ENCODE results near the gene RMND5A. TPM values are rescaled to one million over a fixed set of nuclear protein-coding genes. Genes with fewer than 3 reads are reported as not detected.
A peak's percentile ranks its signal among the peaks of the same experiment; 100 is the strongest.

RMND5A gene
- polyA plus RNA-seq, 1 donor from 2014 or later, result 36.3 TPM

- no peaks in the 10 kb centered on the region for H3K79me2 ChIP-seq (replicated peaks; ENCODE audit: insufficient read depth, low read length)
- H3K9me3 ChIP-seq (ENCODE audit: low read length), result no peaks in the 10 kb centered on the region
- no peaks in the 10 kb centered on the region for H3F3A ChIP-seq (ENCODE audit: insufficient read depth, low read length, poor library complexity, severe bottlenecking)
- H3K9ac ChIP-seq (ENCODE audit: low read length), result no peak overlapping the region
- no peaks in the 10 kb centered on the region for H4K20me1 ChIP-seq (ENCODE audit: insufficient read depth)
- no peak overlapping the region for H3K4me3 ChIP-seq (ENCODE audit: low read length)
- no peak overlapping the region for H2AFZ ChIP-seq (ENCODE audit: low read depth, low read length)
- no peaks in the 10 kb centered on the region for H3K36me3 ChIP-seq (ENCODE audit: insufficient read depth, low read length)
- TF ChIP-seq POLR2AphosphoS5 (IDR thresholded peaks at IDR 0.05) (no peak), CTCF (IDR thresholded peaks at IDR 0.05; ENCODE audit: poor library complexity, severe bottlenecking) (no peak), SMC3 (conservative IDR thresholded peaks at IDR 0.05; ENCODE audit: poor library complexity) (no peak), TAF1 (IDR thresholded peaks at IDR 0.05; ENCODE audit: low read depth) (no peak)
- no peak overlapping the region for H3K27ac ChIP-seq (ENCODE audit: low read length)
- no peaks in the 10 kb centered on the region for H3K27me3 ChIP-seq (ENCODE audit: insufficient read depth, low read depth, low read length)
- H3K9me2 ChIP-seq (ENCODE audit: insufficient read depth, low read length), result no peaks in the 10 kb centered on the region
- no peak overlapping the region for H3K4me2 ChIP-seq (ENCODE audit: low read length)
Observed at GRCh38 chr2:86806059-86806857, 86.2 kb downstream of the RMND5A start.

GRCh38 chr2:86807133-86807467, 87.0 kb downstream of the RMND5A start:
- no peaks in the 10 kb centered on the region for H3K27me3 ChIP-seq (ENCODE audit: insufficient read depth, low read depth, low read length)
- H3K27ac ChIP-seq (ENCODE audit: low read length), result peak overlapping the region; percentile 77
- H3K36me3 ChIP-seq (ENCODE audit: insufficient read depth, low read length), result no peaks in the 10 kb centered on the region
- TF ChIP-seq RAD21 (conservative IDR thresholded peaks at IDR 0.05) (no peak), EP300 (conservative IDR thresholded peaks at IDR 0.05; ENCODE audit: poor library complexity, severe bottlenecking) (no peak), POLR2AphosphoS5 (IDR thresholded peaks at IDR 0.05) (no peak), CTCF (IDR thresholded peaks at IDR 0.05; ENCODE audit: poor library complexity, severe bottlenecking) (no peak), EZH2 (IDR thresholded peaks at IDR 0.05; ENCODE audit: borderline replicate concordance, insufficient read depth, low read length, poor library complexity, severe bottlenecking) (no peak), REST (IDR thresholded peaks at IDR 0.05; ENCODE audit: borderline replicate concordance) (no peak), TAF1 (IDR thresholded peaks at IDR 0.05; ENCODE audit: low read depth) (no peak), MXI1 (conservative IDR thresholded peaks at IDR 0.05; ENCODE audit: poor library complexity, severe bottlenecking) (no peak), SMC3 (conservative IDR thresholded peaks at IDR 0.05; ENCODE audit: poor library complexity) (no peak)
- H3K9me3 ChIP-seq (ENCODE audit: low read length), result no peaks in the 10 kb centered on the region
- H3F3A ChIP-seq (ENCODE audit: insufficient read depth, low read length, poor library complexity, severe bottlenecking), result no peaks in the 10 kb centered on the region
- peak overlapping the region; percentile 65 for H3K4me2 ChIP-seq (ENCODE audit: low read length)
- H4K20me1 ChIP-seq (ENCODE audit: insufficient read depth), result no peaks in the 10 kb centered on the region
- H3K4me3 ChIP-seq (ENCODE audit: low read length), result peak overlapping the region; percentile 71
- no peaks in the 10 kb centered on the region for H3K9me2 ChIP-seq (ENCODE audit: insufficient read depth, low read length)
- peak overlapping the region; percentile 99 for H2AFZ ChIP-seq (ENCODE audit: low read depth, low read length)
- H3K79me2 ChIP-seq (replicated peaks; ENCODE audit: insufficient read depth, low read length), result no peaks in the 10 kb centered on the region
- peak overlapping the region; percentile 79 for H3K9ac ChIP-seq (ENCODE audit: low read length)

Data from neural cell (in vitro differentiated cells).